Esophagus muscularis mucosa (tissue), 4 donors: ENCODE data around the gene GNPNAT1.

Experiments used
- EP300 ChIP-seq: sonication (generic); formaldehyde crosslinking; IDR thresholded peaks from one replicate; pipeline ENCODE4 v1.6.1; 2017; ENCODE audit warnings: antibody characterized with exemption
- POLR2A ChIP-seq: fragments of 450-650 bp; IDR thresholded peaks from one replicate; pipeline ENCODE4 v1.6.1; 2017; ENCODE audit warnings: antibody characterized with exemption, moderate library complexity, mild to moderate bottlenecking, low read depth
- POLR2AphosphoS5 ChIP-seq, 2 donors: sonication (generic); formaldehyde crosslinking; IDR thresholded peaks; one replicate each; pipeline ENCODE4 v1.6.1; 2017; ENCODE audit warnings: antibody characterized with exemption in 2 of 2
- TF ChIP-seq, protein P1 (sequence below), 3 experiments: fragments of 200-600 bp in 2 of 3; fragments of 450-650 bp in 1 of 3; sonication (generic) in 2 of 3; IDR thresholded peaks; one replicate each; pipeline ENCODE4 v1.5.1; 2017 to 2019; ENCODE audit warnings: antibody characterized with exemption in 3 of 3, mild to moderate bottlenecking in 2 of 3, moderate library complexity in 1 of 3

DNA sequence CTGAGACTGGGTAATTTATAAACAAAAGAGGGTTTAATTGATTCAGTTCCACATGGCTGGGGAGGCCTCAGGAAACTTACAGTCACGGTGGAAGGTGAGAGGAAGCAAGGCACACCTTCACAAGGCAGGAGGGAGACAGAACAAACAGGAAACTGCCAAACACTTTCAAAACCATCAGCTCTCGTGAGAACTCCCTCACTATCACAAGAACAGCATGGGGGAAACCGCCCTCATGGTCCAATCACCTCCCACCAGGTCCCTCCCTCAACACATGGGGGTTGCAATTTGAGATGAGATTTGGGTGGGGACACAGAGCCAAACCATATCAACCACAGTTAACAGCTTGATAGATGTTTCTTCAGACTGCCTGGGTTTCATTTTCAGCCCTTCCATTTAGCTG lies 6.2 kb upstream of the GNPNAT1 start:
- TF ChIP-seq POLR2AphosphoS5 (IDR thresholded peaks at IDR 0.05) = no peak
- TF ChIP-seq, protein P1, sequence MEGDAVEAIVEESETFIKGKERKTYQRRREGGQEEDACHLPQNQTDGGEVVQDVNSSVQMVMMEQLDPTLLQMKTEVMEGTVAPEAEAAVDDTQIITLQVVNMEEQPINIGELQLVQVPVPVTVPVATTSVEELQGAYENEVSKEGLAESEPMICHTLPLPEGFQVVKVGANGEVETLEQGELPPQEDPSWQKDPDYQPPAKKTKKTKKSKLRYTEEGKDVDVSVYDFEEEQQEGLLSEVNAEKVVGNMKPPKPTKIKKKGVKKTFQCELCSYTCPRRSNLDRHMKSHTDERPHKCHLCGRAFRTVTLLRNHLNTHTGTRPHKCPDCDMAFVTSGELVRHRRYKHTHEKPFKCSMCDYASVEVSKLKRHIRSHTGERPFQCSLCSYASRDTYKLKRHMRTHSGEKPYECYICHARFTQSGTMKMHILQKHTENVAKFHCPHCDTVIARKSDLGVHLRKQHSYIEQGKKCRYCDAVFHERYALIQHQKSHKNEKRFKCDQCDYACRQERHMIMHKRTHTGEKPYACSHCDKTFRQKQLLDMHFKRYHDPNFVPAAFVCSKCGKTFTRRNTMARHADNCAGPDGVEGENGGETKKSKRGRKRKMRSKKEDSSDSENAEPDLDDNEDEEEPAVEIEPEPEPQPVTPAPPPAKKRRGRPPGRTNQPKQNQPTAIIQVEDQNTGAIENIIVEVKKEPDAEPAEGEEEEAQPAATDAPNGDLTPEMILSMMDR (IDR thresholded peaks at IDR 0.05) = no peak
- no peak for TF ChIP-seq POLR2A
- no peak for TF ChIP-seq EP300
